KOPT-K1 (cell line): ENCODE data around the gene ID2.

ENCODE experiments used
- H3K27ac ChIP-seq: fragments of 200-600 bp; sonication (generic); 2 replicates; pipeline ENCODE4 v1.5.1; 2016; ENCODE audit warnings: antibody characterized with exemption, mild to moderate bottlenecking, low read depth, low read length; ENCODE audit not compliant: poor library complexity, severe bottlenecking
- H3K36me3 ChIP-seq: fragments of 200-600 bp; sonication (generic); 2 replicates; pipeline ENCODE4 v1.5.1; 2017; ENCODE audit warnings: antibody characterized with exemption, mild to moderate bottlenecking, low read length, moderate library complexity; ENCODE audit not compliant: insufficient read depth
- H3K9me3 ChIP-seq: fragments of 200-600 bp; sonication (generic); 2 replicates; pipeline ENCODE4 v1.5.1; 2017; ENCODE audit warnings: antibody characterized with exemption, low read length, mild to moderate bottlenecking; ENCODE audit not compliant: insufficient read depth, poor library complexity, severe bottlenecking

Gene ID2

GRCh38 chr2:8681786-8682692, at the start of gene ID2:
ID2 (plus strand) TSS chr2:8682056; CDS start chr2:8682166, 110 bp downstream.
- no peaks in the 10 kb centered on the region for H3K36me3 ChIP-seq
- H3K27ac ChIP-seq = no peak within 1 kb of the TSS
- no peaks in the 10 kb centered on the region for H3K9me3 ChIP-seq

- H3K27ac ChIP-seq = no peak overlapping the region
- H3K36me3 ChIP-seq = no peaks in the 10 kb centered on the region
- no peaks in the 10 kb centered on the region for H3K9me3 ChIP-seq
Measured at GRCh38 chr2:8632755-8633154, 49.1 kb upstream of the ID2 start.

- Histone ChIP-seq H3K9me3 (no peaks in the 10 kb centered on the region), H3K27ac (no peak overlapping the region), H3K36me3 (no peaks in the 10 kb centered on the region)
Measured at GRCh38 chr2:8633186-8633734, 48.6 kb upstream of the ID2 start.

GRCh38 chr2:8633735-8634313, 48.0 kb upstream of the ID2 start:
- H3K9me3 ChIP-seq = no peaks in the 10 kb centered on the region
- H3K27ac ChIP-seq = no peak overlapping the region
- H3K36me3 ChIP-seq = no peaks in the 10 kb centered on the region

GRCh38 chr2:8634466-8635172, 47.2 kb upstream of the ID2 start:
- Histone ChIP-seq H3K36me3 (no peaks in the 10 kb centered on the region), H3K27ac (no peak overlapping the region), H3K9me3 (no peaks in the 10 kb centered on the region)

- Histone ChIP-seq H3K27ac (no peak overlapping the region), H3K36me3 (no peaks in the 10 kb centered on the region), H3K9me3 (no peaks in the 10 kb centered on the region)
Measured at GRCh38 chr2:8636041-8636491, 45.8 kb upstream of the ID2 start.

GRCh38 chr2:8636721-8637636, 44.9 kb upstream of the ID2 start:
- H3K9me3 ChIP-seq = no peaks in the 10 kb centered on the region
- H3K36me3 ChIP-seq = no peaks in the 10 kb centered on the region
- no peak overlapping the region for H3K27ac ChIP-seq

GRCh38 chr2:8638327-8638726, 43.5 kb upstream of the ID2 start:
- no peaks in the 10 kb centered on the region for H3K36me3 ChIP-seq
- no peak overlapping the region for H3K27ac ChIP-seq
- H3K9me3 ChIP-seq = no peaks in the 10 kb centered on the region

GRCh38 chr2:8639122-8639635, 42.7 kb upstream of the ID2 start:
- no peaks in the 10 kb centered on the region for H3K36me3 ChIP-seq
- no peak overlapping the region for H3K27ac ChIP-seq
- no peaks in the 10 kb centered on the region for H3K9me3 ChIP-seq

GRCh38 chr2:8640498-8640897, 41.4 kb upstream of the ID2 start:
- no peaks in the 10 kb centered on the region for H3K9me3 ChIP-seq
- H3K36me3 ChIP-seq = no peaks in the 10 kb centered on the region
- no peak overlapping the region for H3K27ac ChIP-seq

- no peak overlapping the region for H3K27ac ChIP-seq
Measured at GRCh38 chr2:8641301-8641965, 40.4 kb upstream of the ID2 start.

GRCh38 chr2:8642366-8643068, 39.3 kb upstream of the ID2 start:
- Histone ChIP-seq H3K36me3 (no peaks in the 10 kb centered on the region), H3K27ac (no peak overlapping the region), H3K9me3 (peaks cover 13% of the 10 kb centered on the region)

More at GRCh38 chr2:8641301-8641965, 40.4 kb upstream of the ID2 start:
- no peaks in the 10 kb centered on the region for H3K36me3 ChIP-seq
- H3K9me3 ChIP-seq = peaks cover 2% of the 10 kb centered on the region

- H3K9me3 ChIP-seq = peaks cover 20% of the 10 kb centered on the region
- H3K27ac ChIP-seq = no peak overlapping the region
- no peaks in the 10 kb centered on the region for H3K36me3 ChIP-seq
Measured at GRCh38 chr2:8643250-8643995, 38.4 kb upstream of the ID2 start.
